Suppressor macrophage (primary cell): ENCODE results near the gene CDKL2.
"Not testable (repeated sequence)": the region's sequence is repeated elsewhere in the genome, so short reads cannot be mapped to it uniquely, and the experiment has no call there.

Source experiments
- DNase-seq, 4 experiments: peaks; one replicate each; pipeline ENCODE4 v3.0.0-alpha.2; 2020 to 2022

CDKL2 gene

DNA sequence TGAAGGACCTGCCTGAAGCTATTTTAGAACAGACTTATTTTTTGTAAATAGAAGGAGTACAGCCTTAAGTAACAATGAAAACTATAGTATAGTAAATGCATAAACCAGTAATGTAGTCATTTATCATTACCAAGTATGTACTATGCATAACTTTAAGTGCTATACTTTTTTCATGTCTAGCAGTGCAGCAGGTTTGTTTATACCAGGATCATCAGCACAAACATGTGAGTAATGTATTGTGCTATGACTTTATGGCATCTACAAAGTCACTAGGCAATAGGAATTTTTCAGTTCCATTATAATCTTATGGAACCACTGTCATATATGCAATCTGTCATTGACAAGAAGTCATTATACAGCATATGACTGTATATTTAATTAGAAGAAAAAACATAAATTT, 77.9 kb downstream of the CDKL2 start:
- no peak for DNase-seq

GRCh38 chr4:75549019-75549418, 81.3 kb downstream of the CDKL2 start:
- no peak for DNase-seq

DNA sequence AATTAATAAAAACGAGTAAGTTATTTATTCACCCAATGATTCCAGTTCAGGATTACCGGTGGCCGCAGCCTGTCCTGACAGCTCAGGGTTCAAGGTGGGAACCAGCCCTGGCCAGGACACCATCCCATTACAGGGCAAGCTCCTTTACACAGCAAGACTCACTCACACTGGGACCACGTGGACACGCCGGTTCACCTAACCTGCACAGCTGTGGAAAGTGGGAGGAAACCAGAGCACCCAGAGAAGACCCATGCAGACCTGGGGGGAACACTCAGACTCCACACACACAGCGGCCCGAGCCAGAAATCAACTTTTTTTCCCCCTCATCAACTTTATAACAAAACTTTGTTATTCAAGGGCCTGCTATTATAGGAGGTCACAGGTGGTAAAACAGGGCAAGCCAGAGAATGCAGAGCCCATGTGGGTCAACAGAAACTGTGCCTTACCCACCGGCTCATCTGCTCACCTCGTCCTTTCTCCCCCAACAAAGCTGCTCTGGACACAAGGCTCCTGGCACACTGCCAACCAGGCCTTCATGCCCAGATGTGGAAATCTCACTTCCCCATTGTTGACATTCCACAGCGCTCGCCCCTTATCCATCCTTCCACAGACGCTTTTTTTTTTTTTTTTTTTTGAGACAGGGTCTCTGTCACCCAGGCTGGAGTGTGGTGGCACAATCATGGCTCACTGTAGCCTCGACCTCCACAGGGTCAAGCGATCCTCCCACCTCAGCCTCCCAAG, 82.5 kb downstream of the CDKL2 start:
- DNase-seq: peak; percentile 66 to 89 (median 76)

DNA sequence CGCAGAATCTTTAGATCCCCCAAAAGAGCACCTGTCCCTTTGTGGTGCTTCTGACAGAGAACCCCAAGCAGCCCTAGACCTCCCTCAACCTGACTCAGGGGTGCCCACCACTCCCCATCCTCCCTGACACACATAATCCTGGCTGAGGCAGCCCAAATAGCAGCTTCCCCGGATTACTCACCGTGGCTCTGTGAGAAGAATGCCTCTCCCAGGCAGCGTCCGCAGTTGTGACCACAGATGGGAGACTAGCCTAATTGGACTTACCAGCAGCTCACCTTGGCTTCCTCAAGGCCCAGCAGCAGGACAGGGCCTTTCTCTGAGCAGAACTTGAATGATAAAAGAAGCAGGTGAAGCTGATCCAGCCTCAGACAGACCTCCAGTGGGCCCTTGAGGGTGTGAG, 84.8 kb downstream of the CDKL2 start:
- DNase-seq: no peak

GRCh38 chr4:75544870-75545269, 85.5 kb downstream of the CDKL2 start:
- DNase-seq: no peak

DNA sequence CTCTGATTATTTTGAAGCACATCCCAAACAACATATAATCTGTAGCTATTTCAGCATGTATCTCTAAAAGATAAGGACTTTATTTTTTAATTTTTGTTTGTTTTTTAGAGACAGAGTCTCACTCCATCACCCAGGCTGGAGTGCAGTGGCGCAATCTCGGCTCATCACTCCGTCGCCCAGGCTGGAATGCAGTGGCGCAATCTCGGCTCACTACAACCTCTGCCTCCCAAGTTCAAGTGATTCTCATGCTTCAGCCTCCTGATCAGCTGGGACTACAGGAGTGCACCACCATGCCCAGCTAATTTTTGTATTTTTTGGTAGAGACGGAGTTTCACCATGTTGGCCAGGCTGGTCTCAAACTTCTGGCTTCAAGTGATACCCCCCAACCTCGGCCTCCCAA, 86.1 kb downstream of the CDKL2 start:
- DNase-seq: not testable (repeated sequence)

DNA sequence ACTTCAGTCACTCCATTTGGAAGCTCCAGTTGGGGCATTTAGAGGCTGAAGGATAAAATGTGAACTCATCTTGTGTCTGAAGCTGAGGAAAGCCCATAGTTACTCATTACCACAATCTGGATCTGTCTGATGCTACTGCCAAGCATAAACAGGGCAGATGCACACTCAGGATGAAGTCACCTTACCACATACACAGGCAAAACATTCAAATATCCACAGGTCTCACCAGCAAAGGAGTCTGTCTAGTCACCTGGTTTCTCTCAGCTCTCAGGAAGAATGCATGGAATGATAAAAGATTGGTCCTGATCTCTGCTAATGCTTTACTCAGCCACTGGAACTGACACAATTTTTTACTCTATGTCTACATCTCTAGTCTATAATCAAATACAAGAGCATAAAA, 87.5 kb downstream of the CDKL2 start:
- DNase-seq: no peak

DNA sequence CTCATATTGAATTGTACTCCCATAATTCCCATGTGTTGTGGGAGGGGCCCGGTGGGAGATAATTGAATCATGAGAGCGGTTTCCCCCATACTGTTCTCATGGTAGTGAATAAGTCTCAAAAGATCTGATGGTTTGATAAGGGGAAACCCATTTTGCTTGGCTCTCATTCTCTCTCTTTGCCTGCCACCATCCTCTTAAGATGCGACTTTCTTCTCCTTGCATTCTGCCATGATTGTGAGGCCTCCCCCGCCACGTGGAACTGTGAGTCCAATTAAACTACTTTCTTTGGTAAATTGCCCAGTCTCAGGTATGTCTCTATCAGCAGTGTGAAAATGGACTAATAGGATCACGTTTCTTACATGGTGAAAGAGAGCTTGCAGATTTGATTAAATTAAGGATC, 93.0 kb downstream of the CDKL2 start:
- DNase-seq: not testable (repeated sequence)

- DNase-seq: not testable (repeated sequence)
These were observed 96.4 kb downstream of the CDKL2 start for GRCh38 chr4:75533926-75534325.

DNA sequence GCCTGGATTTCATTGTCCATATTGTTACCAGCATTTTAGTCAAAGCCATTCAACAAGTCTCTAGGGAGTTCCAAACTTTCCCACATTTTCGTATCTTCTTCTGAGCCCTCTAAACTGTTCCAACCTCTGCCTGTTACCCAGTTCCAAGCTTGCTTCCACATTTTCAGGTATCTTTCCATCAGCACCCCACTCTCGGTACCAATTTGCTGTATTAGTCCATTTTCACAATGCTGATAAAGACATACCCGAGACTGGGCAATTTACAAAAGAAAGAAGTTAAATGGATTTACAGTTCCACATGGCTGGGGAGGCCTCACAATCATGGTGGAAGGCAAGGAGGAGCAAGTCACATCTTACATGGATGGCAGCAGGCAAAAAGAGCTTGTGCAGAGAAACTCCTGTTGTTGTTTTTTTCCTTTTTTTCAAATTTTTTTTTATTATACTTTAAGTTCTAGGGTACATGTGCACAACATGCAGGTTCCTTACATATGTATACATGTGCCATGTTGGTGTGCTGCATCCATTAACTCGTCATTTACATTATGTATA, 96.9 kb downstream of the CDKL2 start:
- not testable (repeated sequence) for DNase-seq

- not testable (repeated sequence) for DNase-seq
These were observed 98.7 kb downstream of the CDKL2 start for GRCh38 chr4:75531536-75532143.

GRCh38 chr4:75530556-75531322, 99.6 kb downstream of the CDKL2 start:
- DNase-seq: no peak
